NCI-H69 (cell line): Measurements from ENCODE around the gene SHE.
"Not testable (repeated sequence)": the region's sequence is repeated elsewhere in the genome, so short reads cannot be mapped to it uniquely, and the experiment has no call there.

Experiments
- DNase-seq: peaks from one replicate; lab custom pipeline; 2025; lab: John Stamatoyannopoulos, UW

SHE gene

GRCh38 chr1:154514066-154514553 lies 11.9 kb upstream of the SHE start:
- DNase-seq: no peak

- no peak for DNase-seq
These were observed 10.5 kb upstream of the SHE start for GRCh38 chr1:154512760-154513159.

- no peak for DNase-seq
These were observed 1.7 kb upstream of the SHE start for GRCh38 chr1:154503898-154504297.

- DNase-seq: no peak
These were observed 518 bp upstream of the SHE start for GRCh38 chr1:154502744-154503115.

GRCh38 chr1:154501423-154502065 lies 668 bp downstream of the SHE start:
- no peak for DNase-seq

GRCh38 chr1:154500533-154500932 lies 1.7 kb downstream of the SHE start:
- no peak for DNase-seq

GRCh38 chr1:154499446-154499845 lies 2.8 kb downstream of the SHE start:
- DNase-seq: no peak

GRCh38 chr1:154497026-154497806 lies 5.0 kb downstream of the SHE start:
- no peak for DNase-seq

- no peak for DNase-seq
These were observed 5.8 kb downstream of the SHE start for GRCh38 chr1:154496383-154496782.

- no peak for DNase-seq
These were observed 6.5 kb downstream of the SHE start for GRCh38 chr1:154495496-154496273.

GRCh38 chr1:154493276-154493675 lies 8.9 kb downstream of the SHE start:
- peak; percentile 62 for DNase-seq

GRCh38 chr1:154492115-154492514 lies 10.1 kb downstream of the SHE start:
- DNase-seq: no peak

GRCh38 chr1:154490317-154490716 lies 11.9 kb downstream of the SHE start:
- DNase-seq: no peak

- DNase-seq: no peak
These were observed 12.4 kb downstream of the SHE start for GRCh38 chr1:154489695-154490274.

- no peak for DNase-seq
These were observed 13.3 kb downstream of the SHE start for GRCh38 chr1:154488922-154489321.

- not testable (repeated sequence) for DNase-seq
These were observed 15.5 kb downstream of the SHE start for GRCh38 chr1:154486756-154487155.

GRCh38 chr1:154485910-154486496 lies 16.2 kb downstream of the SHE start:
- no peak for DNase-seq

GRCh38 chr1:154485106-154485505 lies 17.1 kb downstream of the SHE start:
- DNase-seq: no peak

- DNase-seq: no peak
These were observed 18.0 kb downstream of the SHE start for GRCh38 chr1:154483941-154484803.

- peak; percentile 81 for DNase-seq
These were observed 21.2 kb downstream of the SHE start for GRCh38 chr1:154481053-154481452.
